ENCODE results near the gene SSTR4.

DNA sequence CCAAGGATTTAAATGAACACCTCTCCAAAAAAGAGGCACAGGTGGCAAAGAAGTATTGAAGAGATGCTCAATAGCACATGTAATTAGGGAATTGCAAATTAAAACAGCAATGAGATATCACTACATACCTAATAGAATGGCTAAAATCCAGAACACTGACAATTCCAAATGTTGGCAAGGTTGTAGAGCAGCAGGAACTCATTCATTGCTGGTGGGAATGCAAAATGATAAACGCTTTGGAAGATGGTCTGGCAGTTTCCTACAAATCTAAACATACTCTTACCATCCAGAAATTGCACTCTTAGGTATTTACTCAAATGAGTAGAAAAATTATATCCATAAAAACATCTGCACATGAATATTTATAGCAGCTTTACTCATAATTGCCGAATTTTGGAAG is 34.0 kb downstream of the SSTR4 start:
- no peak for TF ChIP-seq ZBTB8A (IDR thresholded peaks at IDR 0.05; ENCODE audit: partially characterized antibody)
- TF ChIP-seq TAF7 (tag; IDR thresholded peaks at IDR 0.05), result no peak
- no peak for TF ChIP-seq SOX6 (IDR thresholded peaks at IDR 0.05)
- TF ChIP-seq NFE2L1 (tag; IDR thresholded peaks at IDR 0.05; ENCODE audit: borderline replicate concordance, low read depth), result no peak
- TF ChIP-seq, protein P1, sequence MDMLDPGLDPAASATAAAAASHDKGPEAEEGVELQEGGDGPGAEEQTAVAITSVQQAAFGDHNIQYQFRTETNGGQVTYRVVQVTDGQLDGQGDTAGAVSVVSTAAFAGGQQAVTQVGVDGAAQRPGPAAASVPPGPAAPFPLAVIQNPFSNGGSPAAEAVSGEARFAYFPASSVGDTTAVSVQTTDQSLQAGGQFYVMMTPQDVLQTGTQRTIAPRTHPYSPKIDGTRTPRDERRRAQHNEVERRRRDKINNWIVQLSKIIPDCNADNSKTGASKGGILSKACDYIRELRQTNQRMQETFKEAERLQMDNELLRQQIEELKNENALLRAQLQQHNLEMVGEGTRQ (CRISPR knock-in tag; IDR thresholded peaks at IDR 0.05), result no peak
- TF ChIP-seq, protein P2, sequence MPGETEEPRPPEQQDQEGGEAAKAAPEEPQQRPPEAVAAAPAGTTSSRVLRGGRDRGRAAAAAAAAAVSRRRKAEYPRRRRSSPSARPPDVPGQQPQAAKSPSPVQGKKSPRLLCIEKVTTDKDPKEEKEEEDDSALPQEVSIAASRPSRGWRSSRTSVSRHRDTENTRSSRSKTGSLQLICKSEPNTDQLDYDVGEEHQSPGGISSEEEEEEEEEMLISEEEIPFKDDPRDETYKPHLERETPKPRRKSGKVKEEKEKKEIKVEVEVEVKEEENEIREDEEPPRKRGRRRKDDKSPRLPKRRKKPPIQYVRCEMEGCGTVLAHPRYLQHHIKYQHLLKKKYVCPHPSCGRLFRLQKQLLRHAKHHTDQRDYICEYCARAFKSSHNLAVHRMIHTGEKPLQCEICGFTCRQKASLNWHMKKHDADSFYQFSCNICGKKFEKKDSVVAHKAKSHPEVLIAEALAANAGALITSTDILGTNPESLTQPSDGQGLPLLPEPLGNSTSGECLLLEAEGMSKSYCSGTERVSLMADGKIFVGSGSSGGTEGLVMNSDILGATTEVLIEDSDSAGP (CRISPR knock-in tag; IDR thresholded peaks at IDR 0.05), result no peak
- TF ChIP-seq, protein P3, sequence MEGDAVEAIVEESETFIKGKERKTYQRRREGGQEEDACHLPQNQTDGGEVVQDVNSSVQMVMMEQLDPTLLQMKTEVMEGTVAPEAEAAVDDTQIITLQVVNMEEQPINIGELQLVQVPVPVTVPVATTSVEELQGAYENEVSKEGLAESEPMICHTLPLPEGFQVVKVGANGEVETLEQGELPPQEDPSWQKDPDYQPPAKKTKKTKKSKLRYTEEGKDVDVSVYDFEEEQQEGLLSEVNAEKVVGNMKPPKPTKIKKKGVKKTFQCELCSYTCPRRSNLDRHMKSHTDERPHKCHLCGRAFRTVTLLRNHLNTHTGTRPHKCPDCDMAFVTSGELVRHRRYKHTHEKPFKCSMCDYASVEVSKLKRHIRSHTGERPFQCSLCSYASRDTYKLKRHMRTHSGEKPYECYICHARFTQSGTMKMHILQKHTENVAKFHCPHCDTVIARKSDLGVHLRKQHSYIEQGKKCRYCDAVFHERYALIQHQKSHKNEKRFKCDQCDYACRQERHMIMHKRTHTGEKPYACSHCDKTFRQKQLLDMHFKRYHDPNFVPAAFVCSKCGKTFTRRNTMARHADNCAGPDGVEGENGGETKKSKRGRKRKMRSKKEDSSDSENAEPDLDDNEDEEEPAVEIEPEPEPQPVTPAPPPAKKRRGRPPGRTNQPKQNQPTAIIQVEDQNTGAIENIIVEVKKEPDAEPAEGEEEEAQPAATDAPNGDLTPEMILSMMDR (IDR thresholded peaks at IDR 0.05 in 2 of 3, conservative IDR thresholded peaks at IDR 0.05 in 1 of 3; ENCODE audit: insufficient read depth in 2 of 3, low read depth in 1 of 3, low read length in 3 of 3), result no peak
- TF ChIP-seq, protein P4, sequence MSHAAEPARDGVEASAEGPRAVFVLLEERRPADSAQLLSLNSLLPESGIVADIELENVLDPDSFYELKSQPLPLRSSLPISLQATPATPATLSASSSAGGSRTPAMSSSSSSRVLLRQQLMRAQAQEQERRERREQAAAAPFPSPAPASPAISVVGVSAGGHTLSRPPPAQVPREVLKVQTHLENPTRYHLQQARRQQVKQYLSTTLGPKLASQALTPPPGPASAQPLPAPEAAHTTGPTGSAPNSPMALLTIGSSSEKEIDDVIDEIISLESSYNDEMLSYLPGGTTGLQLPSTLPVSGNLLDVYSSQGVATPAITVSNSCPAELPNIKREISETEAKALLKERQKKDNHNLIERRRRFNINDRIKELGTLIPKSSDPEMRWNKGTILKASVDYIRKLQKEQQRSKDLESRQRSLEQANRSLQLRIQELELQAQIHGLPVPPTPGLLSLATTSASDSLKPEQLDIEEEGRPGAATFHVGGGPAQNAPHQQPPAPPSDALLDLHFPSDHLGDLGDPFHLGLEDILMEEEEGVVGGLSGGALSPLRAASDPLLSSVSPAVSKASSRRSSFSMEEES (CRISPR knock-in tag; IDR thresholded peaks at IDR 0.05), result no peak
- TF ChIP-seq ZNF274 (IDR thresholded peaks at IDR 0.05; ENCODE audit: borderline replicate concordance, low read depth, low read length), result no peak
- TF ChIP-seq TAF1 (IDR thresholded peaks at IDR 0.05; ENCODE audit: control insufficient read depth, extremely low read depth, insufficient read depth, low read length, severe bottlenecking), result no peak
- no peak for TF ChIP-seq KLF6 (CRISPR knock-in tag; IDR thresholded peaks at IDR 0.05; ENCODE audit: borderline replicate concordance)
